DOHH2 (cell line): Measurements from ENCODE around the gene CTAG1B.

Experiments
- H3F3A ChIP-seq: fragments of 200-600 bp; sonication (generic), shearing (Covaris generic); 2 replicates; pipeline ENCODE4 v1.6.0; 2016; ENCODE audit warnings: antibody characterized with exemption, mild to moderate bottlenecking; ENCODE audit not compliant: control insufficient read depth, insufficient read depth
- H3K27ac ChIP-seq: fragments of 200-600 bp; sonication (generic); 2 replicates; pipeline ENCODE4 v1.5.1; 2014; ENCODE audit warnings: low read depth, mild to moderate bottlenecking, low read length, moderate library complexity
- H3K27me3 ChIP-seq: fragments of 200-600 bp; sonication (generic); 2 replicates; pipeline ENCODE4 v1.6.1; 2014; ENCODE audit warnings: mild to moderate bottlenecking, low read length, mixed read lengths; ENCODE audit not compliant: control insufficient read depth
- H3K36me3 ChIP-seq: fragments of 200-600 bp; sonication (generic); 2 replicates; pipeline ENCODE4 v1.6.1; 2014; ENCODE audit warnings: mild to moderate bottlenecking, low read length, moderate library complexity, mixed read lengths; ENCODE audit not compliant: control insufficient read depth
- H3K4me1 ChIP-seq: fragments of 200-600 bp; sonication (generic); 2 replicates; pipeline ENCODE4 v1.6.1; 2014; ENCODE audit warnings: mild to moderate bottlenecking, low read length, mixed read lengths; ENCODE audit not compliant: control insufficient read depth
- H3K4me2 ChIP-seq: fragments of 200-600 bp; sonication (generic); 2 replicates; pipeline ENCODE4 v1.6.0; 2014; ENCODE audit warnings: mild to moderate bottlenecking, low read length, moderate library complexity
- H3K4me3 ChIP-seq: fragments of 200-600 bp; sonication (generic); 2 replicates; pipeline ENCODE4 v1.5.1; 2014; ENCODE audit warnings: mild to moderate bottlenecking, low read length, mixed read lengths
- H3K79me2 ChIP-seq: fragments of 200-600 bp; sonication (generic); 2 replicates; pipeline ENCODE4 v1.6.1; 2014; ENCODE audit warnings: mild to moderate bottlenecking, low read length, mixed read lengths; ENCODE audit not compliant: control insufficient read depth
- H3K9me2 ChIP-seq: fragments of 200-600 bp; sonication (generic); replicated peaks from 2 replicates; pipeline ENCODE4 v1.6.1; 2014; ENCODE audit warnings: mild to moderate bottlenecking, low read length, mixed read lengths; ENCODE audit not compliant: control insufficient read depth
- H3K9me3 ChIP-seq: fragments of 200-600 bp; sonication (generic); 2 replicates; pipeline ENCODE4 v1.6.1; 2014; ENCODE audit warnings: antibody characterized with exemption, low read length, mixed read lengths; ENCODE audit not compliant: control insufficient read depth, insufficient read depth
- H4K20me1 ChIP-seq: fragments of 200-600 bp; sonication (generic); 2 replicates; pipeline ENCODE4 v1.6.0; 2014; ENCODE audit warnings: low read depth, mild to moderate bottlenecking, antibody characterized with exemption, low read length, moderate library complexity; ENCODE audit not compliant: control insufficient read depth, insufficient read depth
- EZH2phosphoT487 ChIP-seq: fragments of 200-600 bp; sonication (generic); IDR thresholded peaks from 2 replicates; pipeline ENCODE4 v1.6.1; 2017; ENCODE audit warnings: borderline replicate concordance, mild to moderate bottlenecking, antibody characterized with exemption, low read length, moderate library complexity, mixed read lengths
- TF ChIP-seq, protein P1 (sequence below): fragments of 200-600 bp; sonication (generic); IDR thresholded peaks from one replicate; pipeline ENCODE4 v1.5.1; 2014; ENCODE audit warnings: antibody characterized with exemption, mild to moderate bottlenecking, low read depth, low read length; ENCODE audit not compliant: poor library complexity, severe bottlenecking

Gene CTAG1B

DNA sequence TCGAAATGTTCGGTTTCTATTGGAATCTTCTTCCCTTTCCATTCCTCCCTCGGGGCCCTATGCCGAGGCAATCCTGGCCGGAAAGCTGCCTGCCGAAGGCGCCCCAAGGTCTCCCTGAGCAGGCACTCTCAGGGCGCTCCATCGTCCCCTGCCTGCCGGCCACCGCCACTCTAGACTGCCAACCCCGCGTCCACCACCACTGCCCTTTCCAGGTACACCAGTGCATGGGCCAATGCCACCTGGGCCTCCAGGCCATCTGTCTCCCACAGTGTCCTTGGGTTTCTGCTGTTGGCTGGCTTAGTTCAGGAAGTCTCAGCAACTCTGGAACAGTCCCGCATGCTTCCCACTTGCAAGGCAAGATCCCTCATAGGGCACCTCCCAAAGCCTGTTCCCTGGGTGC, 19.6 kb downstream of the CTAG1B start:
- H3K9me2 ChIP-seq = no peaks in the 10 kb centered on the region
- H3F3A ChIP-seq = no peaks in the 10 kb centered on the region
- H4K20me1 ChIP-seq = no peaks in the 10 kb centered on the region
- H3K36me3 ChIP-seq = no peaks in the 10 kb centered on the region
- no peak for TF ChIP-seq EZH2phosphoT487
- TF ChIP-seq, protein P1, sequence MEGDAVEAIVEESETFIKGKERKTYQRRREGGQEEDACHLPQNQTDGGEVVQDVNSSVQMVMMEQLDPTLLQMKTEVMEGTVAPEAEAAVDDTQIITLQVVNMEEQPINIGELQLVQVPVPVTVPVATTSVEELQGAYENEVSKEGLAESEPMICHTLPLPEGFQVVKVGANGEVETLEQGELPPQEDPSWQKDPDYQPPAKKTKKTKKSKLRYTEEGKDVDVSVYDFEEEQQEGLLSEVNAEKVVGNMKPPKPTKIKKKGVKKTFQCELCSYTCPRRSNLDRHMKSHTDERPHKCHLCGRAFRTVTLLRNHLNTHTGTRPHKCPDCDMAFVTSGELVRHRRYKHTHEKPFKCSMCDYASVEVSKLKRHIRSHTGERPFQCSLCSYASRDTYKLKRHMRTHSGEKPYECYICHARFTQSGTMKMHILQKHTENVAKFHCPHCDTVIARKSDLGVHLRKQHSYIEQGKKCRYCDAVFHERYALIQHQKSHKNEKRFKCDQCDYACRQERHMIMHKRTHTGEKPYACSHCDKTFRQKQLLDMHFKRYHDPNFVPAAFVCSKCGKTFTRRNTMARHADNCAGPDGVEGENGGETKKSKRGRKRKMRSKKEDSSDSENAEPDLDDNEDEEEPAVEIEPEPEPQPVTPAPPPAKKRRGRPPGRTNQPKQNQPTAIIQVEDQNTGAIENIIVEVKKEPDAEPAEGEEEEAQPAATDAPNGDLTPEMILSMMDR = no peak
- H3K4me3 ChIP-seq = no peak overlapping the region
- no peak overlapping the region for H3K4me2 ChIP-seq
- H3K27me3 ChIP-seq = no peaks in the 10 kb centered on the region
- no peaks in the 10 kb centered on the region for H3K9me3 ChIP-seq
- H3K27ac ChIP-seq = no peak overlapping the region
- no peaks in the 10 kb centered on the region for H3K79me2 ChIP-seq
- H3K4me1 ChIP-seq = no peaks in the 10 kb centered on the region

DNA sequence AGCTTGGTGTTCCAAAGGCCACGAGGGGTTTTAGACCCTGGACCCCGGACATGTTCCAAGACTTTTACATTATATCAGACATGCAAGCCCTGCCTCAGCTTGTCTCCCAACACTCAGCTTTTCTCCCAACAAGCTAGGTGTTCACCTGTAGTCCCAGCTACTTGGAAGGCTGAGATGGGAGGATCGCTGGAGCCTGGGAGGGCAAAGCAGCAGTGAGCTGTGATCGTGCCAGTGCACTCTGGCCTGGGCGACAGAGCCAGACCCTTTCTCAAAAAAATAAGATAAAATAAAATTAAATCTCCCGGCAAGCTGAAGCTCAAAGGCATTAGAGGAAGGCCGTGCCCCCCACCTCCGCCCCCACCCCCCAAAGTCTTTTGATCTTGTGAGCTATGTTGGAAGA, 20.4 kb downstream of the CTAG1B start:
- Histone ChIP-seq H3K4me2 (no peak overlapping the region), H3K9me2 (no peaks in the 10 kb centered on the region), H4K20me1 (no peaks in the 10 kb centered on the region), H3F3A (no peaks in the 10 kb centered on the region), H3K4me3 (no peak overlapping the region), H3K4me1 (no peaks in the 10 kb centered on the region), H3K79me2 (no peaks in the 10 kb centered on the region), H3K9me3 (no peaks in the 10 kb centered on the region), H3K27me3 (no peaks in the 10 kb centered on the region), H3K36me3 (no peaks in the 10 kb centered on the region), H3K27ac (no peak overlapping the region)
- TF ChIP-seq EZH2phosphoT487 = no peak
- TF ChIP-seq, protein P1 = no peak

DNA sequence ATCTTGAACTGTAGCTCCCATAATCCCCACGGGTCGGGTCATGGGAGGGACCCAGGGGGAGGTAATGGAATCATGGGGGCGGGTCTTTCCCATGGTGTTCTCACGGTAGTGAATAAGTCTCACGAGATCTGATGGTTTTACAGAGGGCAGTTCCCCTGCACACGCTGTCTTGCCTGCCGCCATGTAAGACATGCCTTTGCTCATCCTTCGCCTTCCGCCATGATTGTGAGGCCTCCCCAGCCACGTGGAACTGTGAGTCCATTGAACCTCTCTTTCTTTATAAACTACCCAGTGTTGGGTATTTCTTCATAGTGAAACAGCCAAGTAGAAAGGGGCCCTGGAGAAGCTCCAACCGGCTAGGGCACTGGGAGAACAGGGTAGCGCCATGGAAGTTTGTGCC, 21.9 kb downstream of the CTAG1B start:
- TF ChIP-seq, protein P1 = no peak
- no peak for TF ChIP-seq EZH2phosphoT487
- Histone ChIP-seq H3K4me1 (no peaks in the 10 kb centered on the region), H4K20me1 (no peaks in the 10 kb centered on the region), H3K9me2 (no peaks in the 10 kb centered on the region), H3K79me2 (no peaks in the 10 kb centered on the region), H3K36me3 (no peaks in the 10 kb centered on the region), H3K27ac (no peak overlapping the region), H3F3A (no peaks in the 10 kb centered on the region), H3K9me3 (no peaks in the 10 kb centered on the region), H3K4me3 (no peak overlapping the region), H3K4me2 (no peak overlapping the region), H3K27me3 (no peaks in the 10 kb centered on the region)
